CD14-positive monocyte (primary cell): ENCODE results near the gene CCDC12. TPM values are rescaled to one million over a fixed set of nuclear protein-coding genes. Genes with fewer than 3 reads are reported as not detected.
A peak's percentile ranks its signal among the peaks of the same experiment; 100 is the strongest.

ENCODE experiments used
- DNase-seq, 3 donors: peaks; one replicate each; pipeline ENCODE4 v3.0.0-alpha.2; 2011 to 2022
- H2AFZ ChIP-seq: 2 replicates; pipeline ENCODE4 v1.6.0; 2012; ENCODE audit warnings: mild to moderate bottlenecking, low read depth, low read length, inconsistent platforms; ENCODE audit not compliant: insufficient read depth, poor library complexity, severe bottlenecking
- H3K27ac ChIP-seq, 2 donors: 1 replicate in 1 of 2; 2 replicates in 1 of 2; pipeline ENCODE4 v1.5.1; 2012 to 2013; ENCODE audit warnings: low read length in 2 of 2, control low read depth in 1 of 2, inconsistent platforms in 1 of 2, low read depth in 1 of 2, mild to moderate bottlenecking in 1 of 2
- H3K27me3 ChIP-seq, 2 donors: one replicate each; pipeline versions ENCODE4 v1.6.0 to v1.6.1; 2011 to 2013; ENCODE audit warnings: low read length in 2 of 2; ENCODE audit not compliant: control insufficient read depth in 2 of 2, insufficient read depth in 2 of 2
- H3K36me3 ChIP-seq, 2 donors: replicated peaks in 1 of 2; 1 replicate in 1 of 2; 2 replicates in 1 of 2; pipeline versions ENCODE4 v1.5.1 to v1.6.1; 2012 to 2013; ENCODE audit warnings: low read length in 2 of 2, control low read depth in 1 of 2, inconsistent platforms in 1 of 2, mild to moderate bottlenecking in 1 of 2; ENCODE audit not compliant: insufficient read depth in 2 of 2, control insufficient read depth in 1 of 2
- H3K4me1 ChIP-seq, 2 donors: 1 replicate in 1 of 2; 2 replicates in 1 of 2; pipeline versions ENCODE4 v1.5.1 to v1.6.1; 2012 to 2013; ENCODE audit warnings: low read length in 2 of 2, control low read depth in 1 of 2, inconsistent platforms in 1 of 2, mild to moderate bottlenecking in 1 of 2, moderate library complexity in 1 of 2; ENCODE audit not compliant: insufficient read depth in 2 of 2, control insufficient read depth in 1 of 2
- H3K4me2 ChIP-seq: replicated peaks from 2 replicates; pipeline ENCODE3; 2012; ENCODE audit warnings: low read length, moderate library complexity, mild to moderate bottlenecking; ENCODE audit not compliant: poor library complexity, severe bottlenecking; ENCODE audit errors: extremely low read depth
- H3K4me3 ChIP-seq, 3 experiments: fragments of 200-600 bp in 1 of 3; sonication (generic) in 1 of 3; replicated peaks in 1 of 3; 1 replicate in 2 of 3; 2 replicates in 1 of 3; pipeline ENCODE4 v1.5.1; 2011 to 2013; ENCODE audit warnings: low read length in 3 of 3, mild to moderate bottlenecking in 3 of 3, control low read depth in 2 of 3, low read depth in 2 of 3, inconsistent platforms in 1 of 3, moderate library complexity in 1 of 3
- H3K79me2 ChIP-seq: 2 replicates; pipeline ENCODE4 v1.6.0; 2012; ENCODE audit warnings: mild to moderate bottlenecking, control low read depth, inconsistent platforms, low read length, moderate library complexity; ENCODE audit not compliant: insufficient read depth
- H3K9ac ChIP-seq: 2 replicates; pipeline ENCODE4 v1.6.0; 2017; ENCODE audit warnings: low read length, mild to moderate bottlenecking; ENCODE audit not compliant: insufficient read depth, poor library complexity, severe bottlenecking
- H3K9me3 ChIP-seq, 2 donors: replicated peaks in 1 of 2; 1 replicate in 1 of 2; 2 replicates in 1 of 2; pipeline versions ENCODE4 v1.5.1 to v1.6.1; 2012 to 2013; ENCODE audit warnings: low read length in 2 of 2, control low read depth in 1 of 2; ENCODE audit not compliant: control insufficient read depth in 1 of 2, insufficient read depth in 1 of 2
- H4K20me1 ChIP-seq: 2 replicates; pipeline ENCODE4 v1.6.0; 2012; ENCODE audit warnings: mild to moderate bottlenecking, low read length, control low read depth, moderate library complexity; ENCODE audit not compliant: insufficient read depth
- H3K27ac Mint-ChIP-seq, 7 donors: one replicate each; pipeline ENCODE4 v1.8.0; 2020; ENCODE audit warnings: mild to moderate bottlenecking in 7 of 7, mixed read lengths in 7 of 7, moderate library complexity in 6 of 7, inconsistent platforms in 2 of 7
- H3K27me3 Mint-ChIP-seq, 3 donors: one replicate each; pipeline ENCODE4 v1.8.0; 2021 to 2022; ENCODE audit warnings: low read depth in 3 of 3, mild to moderate bottlenecking in 3 of 3, mixed read lengths in 3 of 3, moderate library complexity in 3 of 3, inconsistent platforms in 1 of 3
- H3K36me3 Mint-ChIP-seq, 2 donors: one replicate each; pipeline ENCODE4 v1.8.0; 2020; ENCODE audit warnings: mixed read lengths in 2 of 2, inconsistent platforms in 1 of 2, mild to moderate bottlenecking in 1 of 2
- H3K4me1 Mint-ChIP-seq: one replicate; pipeline ENCODE4 v1.8.0; 2020; ENCODE audit warnings: mild to moderate bottlenecking, mixed read lengths
- H3K4me3 Mint-ChIP-seq, 2 donors: one replicate each; pipeline ENCODE4 v1.8.0; 2020; ENCODE audit warnings: mild to moderate bottlenecking in 2 of 2, mixed read lengths in 2 of 2, moderate library complexity in 1 of 2
- H3K9me3 Mint-ChIP-seq, 7 donors: one replicate each; pipeline ENCODE4 v1.8.0; 2020 to 2022; ENCODE audit warnings: mixed read lengths in 7 of 7, mild to moderate bottlenecking in 6 of 7, moderate library complexity in 6 of 7, inconsistent platforms in 2 of 7
- WGBS: methylation state at CpG from one replicate; pipeline ENCODE4 v1.1.5; 2013; ENCODE audit warnings: missing lambda C conversion rate; ENCODE audit not compliant: insufficient coverage; 5-methylcytosine and 5-hydroxymethylcytosine counted together
- intact Hi-C, 2 donors: fragments of 100-400 bp; cut with micrococcal nuclease; formaldehyde crosslinking; loops; one replicate each; pipeline versions ENCODE4 v1.15.0 to v1.15.1; 2023
- polyA plus RNA-seq, 3 donors: library from polyadenylated mRNA; depleted of rRNA in 1 of 3; unstranded in 2 of 3; stranded (reverse) in 1 of 3; fragments of 300-500 nt in 2 of 3; fragments of >200 nt in 1 of 3; fragmentation: Illumina TruSeq in 2 of 3; gene quantifications; 1 replicate in 2 of 3; 2 replicates in 1 of 3; pipeline ENCODE4 v1.2.3, GENCODE V29; 2012 to 2021
- TF ChIP-seq, protein P1 (sequence below): fragments of 200-600 bp; IDR thresholded peaks from one replicate; pipeline ENCODE4 v1.8.0; 2022; ENCODE audit warnings: antibody characterized with exemption, mild to moderate bottlenecking

Gene CCDC12
- polyA plus RNA-seq, 3 donors, result 50.1 to 70.7 (median 55.8) TPM

DNA sequence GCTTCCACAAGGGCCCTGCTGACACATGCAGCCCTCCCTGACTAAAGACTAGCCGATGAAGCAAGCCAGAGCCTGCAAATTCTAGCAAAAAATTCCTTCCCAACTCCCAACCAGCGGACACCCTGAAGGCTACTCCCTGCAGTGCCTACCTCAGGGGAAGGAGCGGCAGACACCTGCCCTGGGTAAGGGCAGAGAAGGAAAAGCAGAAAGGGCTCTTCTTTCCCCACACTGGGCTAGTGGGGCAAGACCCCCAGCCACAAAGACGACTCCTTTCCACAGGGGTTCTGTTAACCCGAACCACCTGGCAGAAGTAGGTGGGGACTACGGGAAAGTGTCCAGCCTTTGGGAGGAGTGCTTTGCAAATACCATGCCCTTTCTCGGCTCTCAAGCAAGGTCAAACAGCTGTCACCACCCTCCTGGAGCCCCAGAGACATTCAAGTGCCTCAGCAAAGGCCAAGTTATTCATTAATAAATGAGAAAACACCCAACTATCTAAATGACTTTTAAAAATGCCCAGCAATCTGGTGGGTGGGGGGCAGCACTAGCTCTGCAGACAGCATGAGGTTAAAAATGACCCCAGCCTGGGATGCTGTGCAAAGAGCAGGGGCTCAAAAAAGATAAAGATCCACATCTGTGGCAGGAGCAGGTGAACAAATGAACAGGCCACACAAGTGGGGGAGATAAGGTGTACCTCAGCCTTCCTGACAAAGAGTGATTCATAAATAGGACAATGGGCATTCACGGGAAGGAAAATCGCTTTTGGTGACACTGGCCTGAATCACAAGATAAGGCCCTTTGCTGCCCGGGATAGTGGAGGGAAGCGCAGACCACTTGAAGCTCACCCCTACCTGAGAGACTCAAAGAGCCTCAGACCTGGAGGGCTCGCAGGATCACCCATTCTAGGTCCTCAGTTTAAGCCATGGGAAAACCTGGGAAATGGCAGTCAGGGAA lies 33.0 kb downstream of the CCDC12 start:
- Histone ChIP-seq H2AFZ (no peak overlapping the region), H3K4me1 (peaks cover 46 to 48% of the 10 kb centered on the region in 2 donors), H3K79me2 (peaks cover 97% of the 10 kb centered on the region), H3K4me2 (no peak overlapping the region), H3K27me3 (no peaks in the 10 kb centered on the region), H3K36me3 (peaks cover 24 to 69% of the 10 kb centered on the region in 2 donors), H4K20me1 (peaks cover 94% of the 10 kb centered on the region), H3K9ac (no peak overlapping the region), H3K4me3 (no peak overlapping the region), H3K27ac (peak overlapping the region in 1 of 2 donors; percentile 21), H3K9me3 (no peaks in the 10 kb centered on the region)
- peak overlapping the region in 3 of 7 donors; percentile 48 to 82 (median 55) for H3K27ac Mint-ChIP-seq
- TF ChIP-seq, protein P1, sequence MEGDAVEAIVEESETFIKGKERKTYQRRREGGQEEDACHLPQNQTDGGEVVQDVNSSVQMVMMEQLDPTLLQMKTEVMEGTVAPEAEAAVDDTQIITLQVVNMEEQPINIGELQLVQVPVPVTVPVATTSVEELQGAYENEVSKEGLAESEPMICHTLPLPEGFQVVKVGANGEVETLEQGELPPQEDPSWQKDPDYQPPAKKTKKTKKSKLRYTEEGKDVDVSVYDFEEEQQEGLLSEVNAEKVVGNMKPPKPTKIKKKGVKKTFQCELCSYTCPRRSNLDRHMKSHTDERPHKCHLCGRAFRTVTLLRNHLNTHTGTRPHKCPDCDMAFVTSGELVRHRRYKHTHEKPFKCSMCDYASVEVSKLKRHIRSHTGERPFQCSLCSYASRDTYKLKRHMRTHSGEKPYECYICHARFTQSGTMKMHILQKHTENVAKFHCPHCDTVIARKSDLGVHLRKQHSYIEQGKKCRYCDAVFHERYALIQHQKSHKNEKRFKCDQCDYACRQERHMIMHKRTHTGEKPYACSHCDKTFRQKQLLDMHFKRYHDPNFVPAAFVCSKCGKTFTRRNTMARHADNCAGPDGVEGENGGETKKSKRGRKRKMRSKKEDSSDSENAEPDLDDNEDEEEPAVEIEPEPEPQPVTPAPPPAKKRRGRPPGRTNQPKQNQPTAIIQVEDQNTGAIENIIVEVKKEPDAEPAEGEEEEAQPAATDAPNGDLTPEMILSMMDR, result no peak
- H3K4me3 Mint-ChIP-seq, result no peak overlapping the region
- DNase-seq, result no peak
- intact Hi-C loops, result no loop called here
- H3K9me3 Mint-ChIP-seq, result no peaks in the 10 kb centered on the region
- no peaks in the 10 kb centered on the region for H3K27me3 Mint-ChIP-seq
- H3K4me1 Mint-ChIP-seq, result peaks cover 75% of the 10 kb centered on the region
- peaks cover 66 to 82% of the 10 kb centered on the region in 2 donors for H3K36me3 Mint-ChIP-seq
- WGBS, result 98% methylated on average over 7 of the region's 12 CpGs

DNA sequence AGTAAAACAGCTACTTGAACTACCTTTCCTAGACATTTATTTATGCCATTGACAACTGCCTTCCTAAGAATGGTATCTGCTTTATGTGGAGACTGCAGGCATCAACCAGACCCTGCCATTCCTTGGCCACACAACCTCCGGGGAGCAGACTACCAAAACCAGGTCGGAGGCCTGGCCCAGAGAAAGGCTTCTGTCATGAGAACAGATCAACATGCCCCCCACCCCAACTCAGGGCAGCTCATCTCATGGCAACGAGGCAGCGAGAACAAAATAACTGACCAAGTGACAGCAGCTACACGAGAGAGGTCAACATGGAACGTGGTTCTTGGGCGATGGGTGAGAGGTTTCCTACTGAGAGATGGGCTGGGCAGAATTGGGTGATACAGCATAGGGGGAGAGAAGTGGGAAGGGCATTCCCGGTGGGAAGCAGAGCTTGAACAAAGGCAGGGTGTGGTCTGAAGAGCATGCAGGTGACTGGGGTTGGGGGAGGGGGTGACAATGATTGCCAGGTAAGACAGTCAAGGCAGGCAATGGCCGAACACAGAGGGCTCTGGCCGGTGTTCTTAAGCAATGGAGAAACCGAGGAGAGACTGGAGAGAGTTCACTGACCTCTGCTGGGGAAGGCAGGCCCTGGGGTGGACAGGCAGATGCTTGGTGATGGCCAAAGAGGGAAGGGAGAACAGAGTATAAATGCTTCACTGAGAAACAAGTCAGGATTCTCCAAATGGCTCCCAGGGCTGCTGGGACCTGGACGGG lies 33.9 kb downstream of the CCDC12 start:
- DNase-seq, result no peak
- WGBS, result 92% methylated on average over 10 of the region's 12 CpGs
- H3K36me3 ChIP-seq, result peaks cover 27 to 75% of the 10 kb centered on the region in 2 donors

More for the DNA sequence above, 33.9 kb downstream of the CCDC12 start:
- Histone ChIP-seq H3K9me3 (no peaks in the 10 kb centered on the region), H3K4me2 (no peak overlapping the region), H3K9ac (no peak overlapping the region), H3K4me1 (peaks cover 46 to 48% of the 10 kb centered on the region in 2 donors), H3K79me2 (peaks cover 100% of the 10 kb centered on the region), H4K20me1 (peaks cover 85% of the 10 kb centered on the region), H3K27me3 (no peaks in the 10 kb centered on the region), H2AFZ (no peak overlapping the region), H3K27ac (no peak overlapping the region), H3K4me3 (no peak overlapping the region)
- peaks cover 69 to 88% of the 10 kb centered on the region in 2 donors for H3K36me3 Mint-ChIP-seq
- TF ChIP-seq, protein P1, result no peak
- peak overlapping the region in 4 of 7 donors; percentile 6 to 78 (median 47) for H3K27ac Mint-ChIP-seq
- peaks cover 75% of the 10 kb centered on the region for H3K4me1 Mint-ChIP-seq
- H3K9me3 Mint-ChIP-seq, result no peaks in the 10 kb centered on the region
- H3K4me3 Mint-ChIP-seq, result no peak overlapping the region
- intact Hi-C loops, result no loop called here
- H3K27me3 Mint-ChIP-seq, result no peaks in the 10 kb centered on the region
